ENCODE data around the gene FAM25A. TPM values are rescaled to one million over a fixed set of nuclear protein-coding genes. Genes with fewer than 3 reads are reported as not detected.
"Not testable (repeated sequence)": the region's sequence is repeated elsewhere in the genome, so short reads cannot be mapped to it uniquely, and the experiment has no call there.

Gene FAM25A
- total and polyA plus RNA-seq, 12 donors, result not detected

DNA sequence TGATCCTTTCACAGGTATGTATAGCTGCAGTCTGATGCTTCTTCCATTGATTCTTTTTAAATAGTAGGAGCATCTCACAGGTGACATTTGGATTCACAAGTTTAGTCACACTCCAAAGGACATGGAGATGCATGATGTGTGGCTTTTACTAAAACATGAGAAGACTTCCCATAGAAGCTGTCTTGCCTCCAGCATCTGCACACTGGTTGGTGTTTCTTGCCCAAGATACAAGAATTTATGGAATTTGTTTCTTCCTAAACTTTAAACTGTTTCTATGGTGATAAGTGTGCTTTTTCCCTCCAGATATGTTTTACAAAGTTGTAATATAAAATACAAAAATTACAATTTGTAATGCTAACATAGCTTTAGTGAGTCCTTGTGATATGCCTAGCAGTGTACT, 27.6 kb upstream of the FAM25A start:
- H3K9me3 ChIP-seq, result no peaks in the 10 kb centered on the region
- H3K27me3 ChIP-seq, result no peaks in the 10 kb centered on the region
- intact Hi-C loops (cut with DNase I), result no loop called here
- no peak for ATAC-seq
- no peaks in the 10 kb centered on the region for H3K4me1 ChIP-seq
- no peak for DNase-seq
- H3K4me3 ChIP-seq, result no peak overlapping the region
- no peak overlapping the region for H3K27ac ChIP-seq
- peaks cover 0 to 52% (median 0%) of the 10 kb centered on the region in 9 donors for H3K36me3 ChIP-seq
- TF ChIP-seq, protein P1, sequence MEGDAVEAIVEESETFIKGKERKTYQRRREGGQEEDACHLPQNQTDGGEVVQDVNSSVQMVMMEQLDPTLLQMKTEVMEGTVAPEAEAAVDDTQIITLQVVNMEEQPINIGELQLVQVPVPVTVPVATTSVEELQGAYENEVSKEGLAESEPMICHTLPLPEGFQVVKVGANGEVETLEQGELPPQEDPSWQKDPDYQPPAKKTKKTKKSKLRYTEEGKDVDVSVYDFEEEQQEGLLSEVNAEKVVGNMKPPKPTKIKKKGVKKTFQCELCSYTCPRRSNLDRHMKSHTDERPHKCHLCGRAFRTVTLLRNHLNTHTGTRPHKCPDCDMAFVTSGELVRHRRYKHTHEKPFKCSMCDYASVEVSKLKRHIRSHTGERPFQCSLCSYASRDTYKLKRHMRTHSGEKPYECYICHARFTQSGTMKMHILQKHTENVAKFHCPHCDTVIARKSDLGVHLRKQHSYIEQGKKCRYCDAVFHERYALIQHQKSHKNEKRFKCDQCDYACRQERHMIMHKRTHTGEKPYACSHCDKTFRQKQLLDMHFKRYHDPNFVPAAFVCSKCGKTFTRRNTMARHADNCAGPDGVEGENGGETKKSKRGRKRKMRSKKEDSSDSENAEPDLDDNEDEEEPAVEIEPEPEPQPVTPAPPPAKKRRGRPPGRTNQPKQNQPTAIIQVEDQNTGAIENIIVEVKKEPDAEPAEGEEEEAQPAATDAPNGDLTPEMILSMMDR (IDR thresholded peaks at IDR 0.05), result no peak

GRCh38 chr10:86992929-86993328, 27.2 kb upstream of the FAM25A start:
- DNase-seq (no peak), ATAC-seq (no peak)
- TF ChIP-seq, protein P1 (IDR thresholded peaks at IDR 0.05), result no peak
- H3K27ac ChIP-seq, result no peak overlapping the region
- H3K9me3 ChIP-seq, result no peaks in the 10 kb centered on the region
- no peaks in the 10 kb centered on the region for H3K27me3 ChIP-seq
- no peak overlapping the region for H3K4me3 ChIP-seq
- no peaks in the 10 kb centered on the region for H3K4me1 ChIP-seq
- peaks cover 0 to 52% (median 0%) of the 10 kb centered on the region in 9 donors for H3K36me3 ChIP-seq
- intact Hi-C loops (cut with DNase I), result no loop called here
- WGBS, 2 donors, result 87 to 91% methylated on average over 2 of the region's 2 CpGs

- H3K9me3 ChIP-seq; H3K27ac ChIP-seq; H3K4me1 ChIP-seq; DNase-seq; H3K4me3 ChIP-seq; intact Hi-C loops (cut with DNase I); ATAC-seq; H3K27me3 ChIP-seq: not testable (repeated sequence)
- peaks cover 0 to 58% (median 0%) of the 10 kb centered on the region in 9 donors for H3K36me3 ChIP-seq
- 71 to 77% methylated on average over 6 of the region's 6 CpGs for WGBS, 2 donors
These were observed 20.2 kb upstream of the FAM25A start for GRCh38 chr10:86999802-87000403.

DNA sequence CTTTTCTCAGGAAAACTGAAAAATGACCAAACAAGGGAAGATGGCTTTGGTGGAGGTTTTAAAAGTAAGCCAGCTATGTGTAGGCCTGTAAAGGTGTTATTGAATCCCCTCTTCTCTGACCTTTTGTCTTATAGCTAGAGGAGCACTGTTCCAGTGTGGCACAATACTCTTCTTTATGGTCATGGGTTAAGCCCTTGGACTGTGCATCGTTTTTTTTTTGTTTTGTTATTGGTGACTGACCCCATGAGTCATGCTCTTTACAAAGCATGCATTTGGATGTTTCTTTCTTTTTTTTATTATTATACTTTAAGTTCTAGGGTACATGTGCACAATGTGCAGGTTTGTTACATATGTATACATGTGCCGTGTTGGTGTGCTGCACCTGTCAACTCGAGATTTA, 19.6 kb upstream of the FAM25A start:
- ATAC-seq, result no peak
- TF ChIP-seq, protein P1 (IDR thresholded peaks at IDR 0.05), result no peak
- no peaks in the 10 kb centered on the region for H3K27me3 ChIP-seq
- no peak for DNase-seq
- H3K4me3 ChIP-seq, result no peak overlapping the region
- no peak overlapping the region for H3K27ac ChIP-seq
- intact Hi-C loops (cut with DNase I), result no loop called here
- H3K9me3 ChIP-seq, result no peaks in the 10 kb centered on the region
- no peaks in the 10 kb centered on the region for H3K4me1 ChIP-seq
- WGBS, 2 donors, result 67 to 84% methylated on average over 3 of the region's 3 CpGs
- H3K36me3 ChIP-seq, result peaks cover 0 to 52% (median 0%) of the 10 kb centered on the region in 9 donors

GRCh38 chr10:87007124-87007523, 13.0 kb upstream of the FAM25A start:
- DNase-seq; H3K4me1 ChIP-seq; H3K4me3 ChIP-seq; H3K27me3 ChIP-seq; ATAC-seq; H3K9me3 ChIP-seq; H3K27ac ChIP-seq; intact Hi-C loops (cut with DNase I): not testable (repeated sequence)
- 43 to 62% methylated on average over 1 of the region's 1 CpG for WGBS, 2 donors
- peaks cover 0 to 13% (median 0%) of the 10 kb centered on the region in 9 donors for H3K36me3 ChIP-seq

DNA sequence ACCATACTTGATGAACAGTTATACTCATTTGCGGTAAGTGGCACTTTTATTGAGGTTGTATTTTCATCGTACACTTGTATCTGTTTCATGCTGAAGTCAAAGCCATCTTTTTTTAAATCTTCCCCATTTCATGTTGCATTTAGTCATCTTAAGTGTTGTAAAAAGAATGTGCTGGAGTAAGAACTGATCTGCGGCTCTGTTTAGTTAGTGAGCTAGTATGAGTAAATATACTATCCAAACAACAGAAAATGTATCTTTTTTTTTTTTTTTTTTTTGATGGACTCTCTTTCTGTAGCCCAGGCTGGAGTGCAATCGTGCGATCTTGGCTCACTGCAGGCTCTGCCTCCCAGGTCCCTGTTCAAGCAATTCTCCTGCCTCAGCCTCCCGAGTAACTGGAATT, 12.4 kb upstream of the FAM25A start:
- H3K4me1 ChIP-seq; H3K27ac ChIP-seq; intact Hi-C loops (cut with DNase I); ATAC-seq; H3K27me3 ChIP-seq; H3K9me3 ChIP-seq; DNase-seq; H3K4me3 ChIP-seq: not testable (repeated sequence)
- WGBS, 2 donors, result 95 to 99% methylated on average over 6 of the region's 6 CpGs
- H3K36me3 ChIP-seq, result peaks cover 0 to 13% (median 0%) of the 10 kb centered on the region in 9 donors

DNA sequence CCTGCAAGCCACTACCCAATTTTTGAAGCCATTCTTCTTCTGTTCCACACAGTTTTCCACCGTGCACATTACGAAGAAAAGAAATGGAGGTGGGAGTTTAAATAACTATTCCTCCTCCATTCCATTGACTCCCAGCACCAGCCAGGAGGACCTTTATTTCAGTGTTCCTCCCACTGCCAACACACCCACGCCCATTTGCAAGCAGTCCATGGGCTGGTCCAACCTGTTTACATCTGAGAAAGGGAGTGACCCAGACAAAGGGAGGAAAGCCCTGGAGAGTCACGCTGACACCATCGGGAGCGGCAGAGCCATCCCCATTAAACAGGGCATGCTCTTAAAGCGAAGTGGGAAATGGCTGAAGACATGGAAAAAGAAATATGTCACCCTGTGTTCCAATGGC, 11.8 kb upstream of the FAM25A start:
- ATAC-seq; H3K4me1 ChIP-seq; H3K4me3 ChIP-seq; H3K27ac ChIP-seq; H3K9me3 ChIP-seq; H3K27me3 ChIP-seq; DNase-seq; intact Hi-C loops (cut with DNase I): not testable (repeated sequence)
- 96 to 97% methylated on average over 7 of the region's 7 CpGs for WGBS, 2 donors
- peaks cover 0 to 13% (median 0%) of the 10 kb centered on the region in 9 donors for H3K36me3 ChIP-seq

- H3K4me3 ChIP-seq; H3K27ac ChIP-seq; H3K27me3 ChIP-seq; intact Hi-C loops (cut with DNase I); ATAC-seq; DNase-seq; H3K4me1 ChIP-seq; H3K36me3 ChIP-seq; H3K9me3 ChIP-seq: not testable (repeated sequence)
- WGBS, 2 donors, result 88 to 91% methylated on average over 17 of the region's 18 CpGs
These were observed 10.9 kb upstream of the FAM25A start for GRCh38 chr10:87009134-87009696.

DNA sequence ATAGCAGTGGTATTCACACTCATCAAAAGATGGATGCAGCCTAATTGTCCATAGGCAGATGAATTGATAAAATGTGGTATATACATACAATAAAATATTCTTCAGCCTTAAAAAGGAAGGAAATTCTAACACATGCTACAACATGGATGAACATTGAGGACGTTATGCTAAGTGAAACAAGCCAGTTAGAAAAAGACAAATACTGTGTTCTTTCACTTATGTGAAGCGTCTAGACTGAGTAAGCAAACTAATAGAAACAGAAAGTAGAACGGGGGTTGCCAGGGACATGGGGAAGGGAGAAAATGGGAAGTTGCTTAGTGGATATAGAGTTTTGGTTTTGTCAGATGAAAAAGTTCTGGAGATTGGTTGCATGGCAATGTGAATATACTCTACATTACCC, 6.6 kb upstream of the FAM25A start:
- H3K9me3 ChIP-seq; intact Hi-C loops (cut with DNase I); ATAC-seq; H3K4me1 ChIP-seq; DNase-seq; H3K36me3 ChIP-seq; H3K4me3 ChIP-seq; H3K27me3 ChIP-seq; H3K27ac ChIP-seq: not testable (repeated sequence)
- 71 to 85% methylated on average over 3 of the region's 3 CpGs for WGBS, 2 donors

All from heart right ventricle (tissue), 16 donors.